CD4-positive, alpha-beta T cell (primary cell): ENCODE results near the gene SMU1. TPM values are rescaled to one million over a fixed set of nuclear protein-coding genes. Genes with fewer than 3 reads are reported as not detected.

ENCODE experiments used
- ATAC-seq: fragments of 200-7000 bp; cut with Tn5 transposase; one replicate; pipeline ENCODE4 v1.10.0; 2022; ENCODE audit warnings: mild to moderate bottlenecking; ENCODE audit not compliant: poor library complexity
- CTCF ChIA-PET: fragments of 350-600 bp; sonication (Branson Sonifier 250); formaldehyde crosslinking; loops from one replicate; lab custom pipeline; 2021; ENCODE audit warnings: antibody characterized with exemption, inconsistent platforms; lab: Charles Lee
- POLR2A ChIA-PET: fragments of 350-600 bp; sonication (Branson Sonifier 250); formaldehyde crosslinking; loops from one replicate; lab custom pipeline; 2021; ENCODE audit warnings: antibody characterized with exemption, inconsistent platforms; lab: Charles Lee
- DNase-seq, 14 experiments: peaks; one replicate each; pipeline ENCODE4 v3.0.0-alpha.2; 2013 to 2020; ENCODE audit warnings: mixed read lengths in 2 of 14
- H3K27ac ChIP-seq, 2 donors: one replicate each; pipeline versions ENCODE4 v1.5.1 to v1.7.0; 2013; ENCODE audit warnings: low read length in 2 of 2, low read depth in 1 of 2, mild to moderate bottlenecking in 1 of 2
- H3K27me3 ChIP-seq, 2 experiments: 1 replicate in 1 of 2; 2 replicates in 1 of 2; pipeline versions ENCODE4 v1.6.1 to v1.7.0; 2013; ENCODE audit warnings: low read length in 2 of 2, control low read depth in 1 of 2, mild to moderate bottlenecking in 1 of 2, moderate library complexity in 1 of 2; ENCODE audit not compliant: insufficient read depth in 2 of 2, control insufficient read depth in 1 of 2
- H3K36me3 ChIP-seq: one replicate; pipeline ENCODE4 v1.6.1; 2013; ENCODE audit warnings: low read length, control low read depth; ENCODE audit not compliant: insufficient read depth
- H3K4me1 ChIP-seq: one replicate; pipeline ENCODE4 v1.6.1; 2013; ENCODE audit warnings: low read length, control low read depth; ENCODE audit not compliant: insufficient read depth
- H3K4me3 ChIP-seq: one replicate; pipeline ENCODE4 v1.5.1; 2013; ENCODE audit warnings: mild to moderate bottlenecking, low read length, moderate library complexity
- H3K9me3 ChIP-seq, 2 experiments: 1 replicate in 1 of 2; 2 replicates in 1 of 2; pipeline versions ENCODE4 v1.6.1 to v1.7.0; 2013; ENCODE audit warnings: low read length in 2 of 2, mild to moderate bottlenecking in 2 of 2, control low read depth in 1 of 2, moderate library complexity in 1 of 2; ENCODE audit not compliant: control insufficient read depth in 1 of 2, insufficient read depth in 1 of 2
- H3K27ac Mint-ChIP-seq: one replicate; pipeline ENCODE4 v1.8.0; 2020; ENCODE audit warnings: mixed read lengths
- H3K27me3 Mint-ChIP-seq: one replicate; pipeline ENCODE4 v1.8.0; 2021; ENCODE audit warnings: mixed read lengths
- H3K36me3 Mint-ChIP-seq: one replicate; pipeline ENCODE4 v1.8.0; 2021; ENCODE audit warnings: low read depth, mixed read lengths
- H3K4me1 Mint-ChIP-seq: one replicate; pipeline ENCODE4 v1.8.0; 2021; ENCODE audit warnings: low read depth, mixed read lengths
- H3K4me3 Mint-ChIP-seq: one replicate; pipeline ENCODE4 v1.8.0; 2020; ENCODE audit warnings: mild to moderate bottlenecking, mixed read lengths
- H3K9me3 Mint-ChIP-seq: one replicate; pipeline ENCODE4 v1.8.0; 2020; ENCODE audit warnings: mixed read lengths
- intact Hi-C, 2 experiments: fragments of 100-400 bp; cut with DNase I in 1 of 2; cut with micrococcal nuclease in 1 of 2; formaldehyde crosslinking; loops; one replicate each; pipeline versions ENCODE4 v1.15.1 to v1.9.0; 2023 to 2025; cut with DNase I, micrococcal nuclease
- total RNA-seq, 174 experiments: library from RNA in 2 of 174; stranded (reverse) in 2 of 174; gene quantifications; one replicate each; pipeline ENCODE4 v1.2.3 and lab custom pipeline; 2021 to 2026
- TF ChIP-seq, protein P1 (sequence below): fragments of 200-600 bp; IDR thresholded peaks from one replicate; pipeline ENCODE4 v1.8.0; 2022; ENCODE audit warnings: antibody characterized with exemption, mild to moderate bottlenecking

SMU1 gene
- total RNA-seq, 2 experiments from 2014 or later = 25.1 to 26.0 TPM

- no peaks in the 10 kb centered on the region for H3K27me3 ChIP-seq
- no peaks in the 10 kb centered on the region for H3K9me3 ChIP-seq
- TF ChIP-seq, protein P1, sequence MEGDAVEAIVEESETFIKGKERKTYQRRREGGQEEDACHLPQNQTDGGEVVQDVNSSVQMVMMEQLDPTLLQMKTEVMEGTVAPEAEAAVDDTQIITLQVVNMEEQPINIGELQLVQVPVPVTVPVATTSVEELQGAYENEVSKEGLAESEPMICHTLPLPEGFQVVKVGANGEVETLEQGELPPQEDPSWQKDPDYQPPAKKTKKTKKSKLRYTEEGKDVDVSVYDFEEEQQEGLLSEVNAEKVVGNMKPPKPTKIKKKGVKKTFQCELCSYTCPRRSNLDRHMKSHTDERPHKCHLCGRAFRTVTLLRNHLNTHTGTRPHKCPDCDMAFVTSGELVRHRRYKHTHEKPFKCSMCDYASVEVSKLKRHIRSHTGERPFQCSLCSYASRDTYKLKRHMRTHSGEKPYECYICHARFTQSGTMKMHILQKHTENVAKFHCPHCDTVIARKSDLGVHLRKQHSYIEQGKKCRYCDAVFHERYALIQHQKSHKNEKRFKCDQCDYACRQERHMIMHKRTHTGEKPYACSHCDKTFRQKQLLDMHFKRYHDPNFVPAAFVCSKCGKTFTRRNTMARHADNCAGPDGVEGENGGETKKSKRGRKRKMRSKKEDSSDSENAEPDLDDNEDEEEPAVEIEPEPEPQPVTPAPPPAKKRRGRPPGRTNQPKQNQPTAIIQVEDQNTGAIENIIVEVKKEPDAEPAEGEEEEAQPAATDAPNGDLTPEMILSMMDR = no peak
- Mint-ChIP-seq H3K9me3 (no peaks in the 10 kb centered on the region), H3K27ac (no peak overlapping the region), H3K36me3 (peaks cover 24% of the 10 kb centered on the region), H3K27me3 (no peaks in the 10 kb centered on the region), H3K4me1 (no peaks in the 10 kb centered on the region), H3K4me3 (no peak overlapping the region)
- ChIA-PET CTCF (no interaction called here), POLR2A (no interaction called here)
- no peak for DNase-seq
- peaks cover 13% of the 10 kb centered on the region for H3K36me3 ChIP-seq
- H3K4me3 ChIP-seq = no peak overlapping the region
- H3K4me1 ChIP-seq = no peaks in the 10 kb centered on the region
- intact Hi-C loops = no loop called here
- no peak for ATAC-seq
- H3K27ac ChIP-seq = no peak overlapping the region
These were observed 30.6 kb upstream of the SMU1 start for GRCh38 chr9:33106827-33107621.

GRCh38 chr9:33106372-33106771 is 29.9 kb upstream of the SMU1 start:
- POLR2A ChIA-PET = no interaction called here
- ATAC-seq = no peak
- no peak overlapping the region for H3K27ac Mint-ChIP-seq

GRCh38 chr9:33105959-33106358 is 29.5 kb upstream of the SMU1 start:
- Histone ChIP-seq H3K9me3 (no peaks in the 10 kb centered on the region), H3K27me3 (no peaks in the 10 kb centered on the region), H3K36me3 (peaks cover 5% of the 10 kb centered on the region), H3K4me1 (no peaks in the 10 kb centered on the region), H3K27ac (no peak overlapping the region), H3K4me3 (no peak overlapping the region)
- DNase-seq (no peak), ATAC-seq (no peak)
- TF ChIP-seq, protein P1 = no peak
- no peaks in the 10 kb centered on the region for H3K9me3 Mint-ChIP-seq
- intact Hi-C loops = no loop called here
- H3K27ac Mint-ChIP-seq = no peak overlapping the region
- ChIA-PET POLR2A (no interaction called here), CTCF (no interaction called here)
- H3K27me3 Mint-ChIP-seq = no peaks in the 10 kb centered on the region
- peaks cover 13% of the 10 kb centered on the region for H3K36me3 Mint-ChIP-seq
- H3K4me1 Mint-ChIP-seq = no peaks in the 10 kb centered on the region
- no peak overlapping the region for H3K4me3 Mint-ChIP-seq

More at GRCh38 chr9:33106372-33106771, 29.9 kb upstream of the SMU1 start:
- Histone ChIP-seq H3K36me3 (peaks cover 6% of the 10 kb centered on the region), H3K9me3 (no peaks in the 10 kb centered on the region), H3K4me1 (no peaks in the 10 kb centered on the region), H3K4me3 (no peak overlapping the region), H3K27me3 (no peaks in the 10 kb centered on the region), H3K27ac (no peak overlapping the region)
- Mint-ChIP-seq H3K9me3 (no peaks in the 10 kb centered on the region), H3K4me3 (no peak overlapping the region), H3K4me1 (no peaks in the 10 kb centered on the region), H3K27me3 (no peaks in the 10 kb centered on the region), H3K36me3 (peaks cover 17% of the 10 kb centered on the region)
- CTCF ChIA-PET = no interaction called here
- DNase-seq = no peak
- intact Hi-C loops = no loop called here
- TF ChIP-seq, protein P1 = no peak
